NCI-H82 treated with DMSO at 0.1 percent for 48 hours (cell line): ENCODE measurements around the gene VWA8.
A peak's percentile ranks its signal among the peaks of the same experiment; 100 is the strongest.

Source experiments
- DNase-seq: peaks from one replicate; lab custom pipeline; 2025; ENCODE audit not compliant: unreplicated experiment; lab: John Stamatoyannopoulos, UW

VWA8 gene

GRCh38 chr13:41960637-41961465 lies at the start of gene VWA8:
Gene VWA8, minus strand, starts transcription at chr13:41961109. Its CDS starts 94 bp downstream, at chr13:41961015.
- peak; percentile 25 for DNase-seq

GRCh38 chr13:42009057-42009456 lies 48.1 kb upstream of the VWA8 start:
- DNase-seq: no peak

GRCh38 chr13:42007844-42008243 lies 46.9 kb upstream of the VWA8 start:
- no peak for DNase-seq

- no peak for DNase-seq
Measured at GRCh38 chr13:42002066-42002465, 41.2 kb upstream of the VWA8 start.

GRCh38 chr13:42001580-42001979 lies 40.7 kb upstream of the VWA8 start:
- no peak for DNase-seq

- no peak for DNase-seq
Measured at GRCh38 chr13:42000846-42001245, 39.9 kb upstream of the VWA8 start.

GRCh38 chr13:41997396-41997795 lies 36.5 kb upstream of the VWA8 start:
- no peak for DNase-seq

GRCh38 chr13:41995946-41996345 lies 35.0 kb upstream of the VWA8 start:
- no peak for DNase-seq

- no peak for DNase-seq
Measured at GRCh38 chr13:41995336-41995735, 34.4 kb upstream of the VWA8 start.

- DNase-seq: no peak
Measured at GRCh38 chr13:41994696-41995095, 33.8 kb upstream of the VWA8 start.

GRCh38 chr13:41991936-41992335 lies 31.0 kb upstream of the VWA8 start:
- no peak for DNase-seq

GRCh38 chr13:41988244-41988643 lies 27.3 kb upstream of the VWA8 start:
- no peak for DNase-seq

- DNase-seq: no peak
Measured at GRCh38 chr13:41985788-41986508, 25.0 kb upstream of the VWA8 start.

- DNase-seq: no peak
Measured at GRCh38 chr13:41981951-41982715, 21.2 kb upstream of the VWA8 start.

- no peak for DNase-seq
Measured at GRCh38 chr13:41978007-41978406, 17.1 kb upstream of the VWA8 start.

- no peak for DNase-seq
Measured at GRCh38 chr13:41976476-41976875, 15.6 kb upstream of the VWA8 start.

- DNase-seq: no peak
Measured at GRCh38 chr13:41974262-41974900, 13.5 kb upstream of the VWA8 start.

- DNase-seq: no peak
Measured at GRCh38 chr13:41973247-41973741, 12.4 kb upstream of the VWA8 start.

- no peak for DNase-seq
Measured at GRCh38 chr13:41971848-41972247, 10.9 kb upstream of the VWA8 start.

GRCh38 chr13:41970918-41971317 lies 10.0 kb upstream of the VWA8 start:
- DNase-seq: no peak

- DNase-seq: no peak
Measured at GRCh38 chr13:41970022-41970421, 9.1 kb upstream of the VWA8 start.
